Measurements from ENCODE around the gene ATAD3A.

Gene ATAD3A

GRCh38 chr1:1547011-1547410 is 35.0 kb downstream of the ATAD3A start:
- no peak for TF ChIP-seq CTCF (IDR thresholded peaks at IDR 0.05; ENCODE audit: insufficient read depth, low read depth, low read length, missing control alignments)
- no peak for DNase-seq (ENCODE audit: low read depth)
- H3K4me3 ChIP-seq (ENCODE audit: low read depth, low read length) = no peak overlapping the region

GRCh38 chr1:1547476-1547875 is 35.5 kb downstream of the ATAD3A start:
- no peak overlapping the region for H3K4me3 ChIP-seq (ENCODE audit: low read depth, low read length)
- no peak for DNase-seq (ENCODE audit: low read depth)
- TF ChIP-seq CTCF (IDR thresholded peaks at IDR 0.05; ENCODE audit: insufficient read depth, low read depth, low read length, missing control alignments) = no peak

GRCh38 chr1:1548591-1548990 is 36.6 kb downstream of the ATAD3A start:
- TF ChIP-seq CTCF (IDR thresholded peaks at IDR 0.05; ENCODE audit: insufficient read depth, low read depth, low read length, missing control alignments) = no peak
- no peak overlapping the region for H3K4me3 ChIP-seq (ENCODE audit: low read depth, low read length)

GRCh38 chr1:1550087-1550486 is 38.1 kb downstream of the ATAD3A start:
- DNase-seq (ENCODE audit: low read depth) = no peak
- H3K4me3 ChIP-seq (ENCODE audit: low read depth, low read length) = no peak overlapping the region
- TF ChIP-seq CTCF (IDR thresholded peaks at IDR 0.05; ENCODE audit: insufficient read depth, low read depth, low read length, missing control alignments) = no peak

More at GRCh38 chr1:1548591-1548990, 36.6 kb downstream of the ATAD3A start:
- no peak for DNase-seq (ENCODE audit: low read depth)

GRCh38 chr1:1550591-1551432 is 38.9 kb downstream of the ATAD3A start:
- no peak overlapping the region for H3K4me3 ChIP-seq (ENCODE audit: low read depth, low read length)
- TF ChIP-seq CTCF (IDR thresholded peaks at IDR 0.05; ENCODE audit: insufficient read depth, low read depth, low read length, missing control alignments) = no peak
- no peak for DNase-seq (ENCODE audit: low read depth)

- no peak overlapping the region for H3K4me3 ChIP-seq (ENCODE audit: low read depth, low read length)
- no peak for TF ChIP-seq CTCF (IDR thresholded peaks at IDR 0.05; ENCODE audit: insufficient read depth, low read depth, low read length, missing control alignments)
- no peak for DNase-seq (ENCODE audit: low read depth)
Observed at GRCh38 chr1:1551524-1552262, 39.7 kb downstream of the ATAD3A start.

Data from GM12865 (cell line).